Thyroid gland (tissue), 4 donors: Measurements from ENCODE around the gene RPS8.
"Not testable (repeated sequence)": the region's sequence is repeated elsewhere in the genome, so short reads cannot be mapped to it uniquely, and the experiment has no call there.

Experiments
- CTCF ChIP-seq, 6 experiments: fragments of 200-600 bp in 3 of 6; fragments of 450-650 bp in 3 of 6; sonication (generic) in 3 of 6; IDR thresholded peaks; one replicate each; pipeline ENCODE4 v1.5.1; 2016 to 2019; ENCODE audit warnings: antibody characterized with exemption in 6 of 6, mild to moderate bottlenecking in 2 of 6, inconsistent platforms in 1 of 6, moderate library complexity in 1 of 6
- POLR2A ChIP-seq, 2 donors: fragments of 450-650 bp; IDR thresholded peaks; one replicate each; pipeline ENCODE4 v1.6.1; 2017; ENCODE audit warnings: antibody characterized with exemption in 2 of 2, mild to moderate bottlenecking in 2 of 2, moderate library complexity in 1 of 2

GRCh38 chr1:44815926-44816325 is 40.6 kb downstream of the RPS8 start:
- TF ChIP-seq CTCF, POLR2A (IDR thresholded peaks at IDR 0.05): not testable (repeated sequence)
